K562 (cell line): ENCODE data around the gene IRF6. TPM values are rescaled to one million over a fixed set of nuclear protein-coding genes. Genes with fewer than 3 reads are reported as not detected.

Source experiments
- DIDO1 ChIP-seq: fragments of 450-650 bp; IDR thresholded peaks from 2 replicates; pipeline ENCODE4 v1.6.1; 2016; ENCODE audit warnings: low read depth, missing biosample characterization, missing genetic modification characterization
- EP300 ChIP-seq: IDR thresholded peaks from 2 replicates; pipeline ENCODE4 v1.6.1; 2012; ENCODE audit warnings: low read length, improper control_type of control experiment
- FOSL1 ChIP-seq: fragments of 200-800 bp; sonication (Bioruptor generic); conservative IDR thresholded peaks from 2 replicates; pipeline ENCODE4 v1.6.1; 2016; ENCODE audit warnings: missing genetic modification characterization, missing compliant biosample characterization
- FOXK2 ChIP-seq, 2 experiments: fragments of 450-650 bp; IDR thresholded peaks in 1 of 2; conservative IDR thresholded peaks in 1 of 2; 2 replicates each; pipeline ENCODE4 v1.6.1; 2016; ENCODE audit warnings: low read depth in 2 of 2, mild to moderate bottlenecking in 1 of 2
- GTF2F1 ChIP-seq: IDR thresholded peaks from 2 replicates; pipeline ENCODE4 v1.6.1; 2011; ENCODE audit warnings: low read depth, low read length, improper control_type of control experiment
- HDAC6 ChIP-seq: IDR thresholded peaks from 2 replicates; pipeline ENCODE4 v1.6.1; 2012; ENCODE audit warnings: low read depth, mild to moderate bottlenecking, control low read depth, inconsistent platforms, low read length, moderate library complexity
- ILK ChIP-seq: fragments of 450-650 bp; IDR thresholded peaks from 2 replicates; pipeline ENCODE4 v1.6.1; 2016; ENCODE audit warnings: missing genetic modification characterization, low read depth, mild to moderate bottlenecking, missing compliant biosample characterization, moderate library complexity, borderline replicate concordance
- L3MBTL2 ChIP-seq: fragments of 450-650 bp; IDR thresholded peaks from 2 replicates; pipeline ENCODE4 v1.6.1; 2016; ENCODE audit warnings: mild to moderate bottlenecking, moderate library complexity
- MTA2 ChIP-seq: fragments of 450-650 bp; IDR thresholded peaks from 2 replicates; pipeline ENCODE4 v1.6.1; 2016; ENCODE audit warnings: low read depth
- NCOA6 ChIP-seq: fragments of 450-650 bp; IDR thresholded peaks from 2 replicates; pipeline ENCODE4 v1.6.1; 2017; ENCODE audit warnings: mild to moderate bottlenecking
- NFRKB ChIP-seq: fragments of 450-650 bp; IDR thresholded peaks from 2 replicates; pipeline ENCODE4 v1.6.1; 2016; ENCODE audit warnings: low read depth
- PHF8 ChIP-seq: fragments of 200-600 bp; sonication (generic); IDR thresholded peaks from 2 replicates; pipeline ENCODE4 v1.6.1; 2012; ENCODE audit warnings: mixed run types, mild to moderate bottlenecking, inconsistent platforms, low read length, moderate library complexity, borderline replicate concordance
- POLR2G ChIP-seq: fragments of 200-400 bp; formaldehyde crosslinking; IDR thresholded peaks from 2 replicates; pipeline ENCODE4 v1.6.1; 2017; ENCODE audit warnings: low read depth, mild to moderate bottlenecking, antibody characterized with exemption, low read length, moderate library complexity
- PPARD ChIP-seq: fragments of 250-450 bp; sonication (Bioruptor Pico); IDR thresholded peaks from 2 replicates; pipeline ENCODE4 v1.8.0; 2022; ENCODE audit warnings: inconsistent platforms, mild to moderate bottlenecking, moderate library complexity
- RFX1 ChIP-seq: fragments of 450-650 bp; IDR thresholded peaks from 2 replicates; pipeline ENCODE4 v1.6.1; 2016; ENCODE audit warnings: mild to moderate bottlenecking, moderate library complexity
- SMARCC2 ChIP-seq: fragments of 450-650 bp; IDR thresholded peaks from 2 replicates; pipeline ENCODE4 v1.6.1; 2017; ENCODE audit warnings: antibody characterized with exemption, moderate library complexity, mild to moderate bottlenecking, low read depth
- SP1 ChIP-seq: sonication (generic); formaldehyde crosslinking; IDR thresholded peaks from 2 replicates; pipeline ENCODE4 v1.8.1; 2022; ENCODE audit warnings: mild to moderate bottlenecking, missing genetic modification reagents
- SREBF1 ChIP-seq: fragments of 150-350 bp; IDR thresholded peaks from 2 replicates; pipeline ENCODE4 v1.6.1; 2014; ENCODE audit warnings: antibody characterized with exemption, low read depth, low read length, borderline replicate concordance
- TCF3 ChIP-seq: sonication (generic); formaldehyde crosslinking; IDR thresholded peaks from 2 replicates; pipeline ENCODE4 v1.4.0; 2020; ENCODE audit warnings: mild to moderate bottlenecking, missing genetic modification reagents
- ZBTB17 ChIP-seq: fragments of 450-650 bp; formaldehyde crosslinking; IDR thresholded peaks from 2 replicates; pipeline ENCODE4 v1.4.0; 2020; ENCODE audit warnings: mild to moderate bottlenecking
- ZNF146 ChIP-seq: IDR thresholded peaks from one replicate; pipeline ENCODE4 v1.6.1; 2018; ENCODE audit warnings: missing compliant biosample characterization; ENCODE audit not compliant: unreplicated experiment
- polyA plus RNA-seq, 8 experiments: library from polyadenylated mRNA; depleted of rRNA in 4 of 8; stranded (reverse) in 5 of 8; unstranded in 3 of 8; fragments of >200 nt; fragmentation: Nextera tagmentation in 2 of 8; fragmentation: Illumina TruSeq in 1 of 8; extraction: Ambion mirVana in 2 of 8; extraction: Trizol in 1 of 8; gene quantifications; 2 replicates each; pipeline versions ENCODE4 v1.2.1 to v1.2.3, GENCODE V29; 2011 to 2014; ENCODE audit warnings: inconsistent platforms in 1 of 8, missing spikeins in 1 of 8
- total RNA-seq, 7 experiments: library from RNA; depleted of rRNA in 6 of 7; stranded (reverse); fragments of >200 nt in 6 of 7; fragmentation: Illumina TruSeq in 2 of 7; extraction: Trizol in 2 of 7; gene quantifications; 2 replicates each; pipeline versions ENCODE4 v1.2.1 to v1.2.3, GENCODE V29; 2011 to 2021; ENCODE audit warnings: low replicate concordance in 1 of 7
- TF ChIP-seq, protein P1 (sequence below): fragments of 200-800 bp; sonication (Bioruptor generic); IDR thresholded peaks from 2 replicates; pipeline ENCODE4 v1.6.1; 2017; ENCODE audit warnings: missing genetic modification characterization, missing compliant biosample characterization
- TF ChIP-seq, protein P2 (sequence below): fragments of 250-450 bp; sonication (Bioruptor Pico); IDR thresholded peaks from 2 replicates; pipeline ENCODE4 v1.8.0; 2021; ENCODE audit warnings: moderate library complexity, mild to moderate bottlenecking, inconsistent platforms
- TF ChIP-seq, protein P3 (sequence below): fragments of 250-450 bp; sonication (Bioruptor Pico); IDR thresholded peaks from 2 replicates; pipeline ENCODE4 v1.4.0; 2020; ENCODE audit warnings: mild to moderate bottlenecking, moderate library complexity

IRF6 gene
- total and polyA plus RNA-seq, 9 of the 15 experiments (the other 6 are each of a cell fraction or from before 2014, with no cell fraction given): 0.03 to 0.65 (median 0.17) TPM

- TF ChIP-seq FOXK2 (conservative IDR thresholded peaks at IDR 0.05 in 1 of 2, IDR thresholded peaks at IDR 0.05 in 1 of 2; ENCODE audit: low read depth in 2 of 2) (peak; percentile 92 to 95), MTA2 (0 out of 2 replicates have a peak, but pooled peaks have one; percentile 17), EP300 (peak; percentile 54; the same call in 1 of the 2 replicates), HDAC6 (no peak), NCOA6 (no peak), POLR2G (peak; percentile 93), RFX1 (peak; percentile 56; the same call in 1 of the 2 replicates), PPARD (CRISPR knock-in tag) (no peak), TCF3 (peak; percentile 11; the same call in 1 of the 2 replicates), ILK (tag) (peak; percentile 57; the same call in 1 of the 2 replicates), DIDO1 (tag) (peak; percentile 81), ZBTB17 (CRISPR knock-in tag) (peak; percentile 47; the same call in 1 of the 2 replicates), GTF2F1 (0 out of 2 replicates have a peak, but pooled peaks have one; percentile 49), FOSL1 (tag) (peak; percentile 71), SMARCC2 (no peak; the same call in 1 of the 2 replicates), L3MBTL2 (peak; percentile 98), PHF8 (peak; percentile 93; the same call in 1 of the 2 replicates), SP1 (CRISPR knock-in tag) (peak; percentile 98), SREBF1 (no peak), ZNF146 (CRISPR knock-in tag) (no peak), NFRKB (peak; percentile 95)
- TF ChIP-seq, protein P1, sequence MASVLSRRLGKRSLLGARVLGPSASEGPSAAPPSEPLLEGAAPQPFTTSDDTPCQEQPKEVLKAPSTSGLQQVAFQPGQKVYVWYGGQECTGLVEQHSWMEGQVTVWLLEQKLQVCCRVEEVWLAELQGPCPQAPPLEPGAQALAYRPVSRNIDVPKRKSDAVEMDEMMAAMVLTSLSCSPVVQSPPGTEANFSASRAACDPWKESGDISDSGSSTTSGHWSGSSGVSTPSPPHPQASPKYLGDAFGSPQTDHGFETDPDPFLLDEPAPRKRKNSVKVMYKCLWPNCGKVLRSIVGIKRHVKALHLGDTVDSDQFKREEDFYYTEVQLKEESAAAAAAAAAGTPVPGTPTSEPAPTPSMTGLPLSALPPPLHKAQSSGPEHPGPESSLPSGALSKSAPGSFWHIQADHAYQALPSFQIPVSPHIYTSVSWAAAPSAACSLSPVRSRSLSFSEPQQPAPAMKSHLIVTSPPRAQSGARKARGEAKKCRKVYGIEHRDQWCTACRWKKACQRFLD: peak; percentile 94
- TF ChIP-seq, protein P2, sequence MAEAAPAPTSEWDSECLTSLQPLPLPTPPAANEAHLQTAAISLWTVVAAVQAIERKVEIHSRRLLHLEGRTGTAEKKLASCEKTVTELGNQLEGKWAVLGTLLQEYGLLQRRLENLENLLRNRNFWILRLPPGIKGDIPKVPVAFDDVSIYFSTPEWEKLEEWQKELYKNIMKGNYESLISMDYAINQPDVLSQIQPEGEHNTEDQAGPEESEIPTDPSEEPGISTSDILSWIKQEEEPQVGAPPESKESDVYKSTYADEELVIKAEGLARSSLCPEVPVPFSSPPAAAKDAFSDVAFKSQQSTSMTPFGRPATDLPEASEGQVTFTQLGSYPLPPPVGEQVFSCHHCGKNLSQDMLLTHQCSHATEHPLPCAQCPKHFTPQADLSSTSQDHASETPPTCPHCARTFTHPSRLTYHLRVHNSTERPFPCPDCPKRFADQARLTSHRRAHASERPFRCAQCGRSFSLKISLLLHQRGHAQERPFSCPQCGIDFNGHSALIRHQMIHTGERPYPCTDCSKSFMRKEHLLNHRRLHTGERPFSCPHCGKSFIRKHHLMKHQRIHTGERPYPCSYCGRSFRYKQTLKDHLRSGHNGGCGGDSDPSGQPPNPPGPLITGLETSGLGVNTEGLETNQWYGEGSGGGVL (CRISPR knock-in tag): no peak
- TF ChIP-seq, protein P3, sequence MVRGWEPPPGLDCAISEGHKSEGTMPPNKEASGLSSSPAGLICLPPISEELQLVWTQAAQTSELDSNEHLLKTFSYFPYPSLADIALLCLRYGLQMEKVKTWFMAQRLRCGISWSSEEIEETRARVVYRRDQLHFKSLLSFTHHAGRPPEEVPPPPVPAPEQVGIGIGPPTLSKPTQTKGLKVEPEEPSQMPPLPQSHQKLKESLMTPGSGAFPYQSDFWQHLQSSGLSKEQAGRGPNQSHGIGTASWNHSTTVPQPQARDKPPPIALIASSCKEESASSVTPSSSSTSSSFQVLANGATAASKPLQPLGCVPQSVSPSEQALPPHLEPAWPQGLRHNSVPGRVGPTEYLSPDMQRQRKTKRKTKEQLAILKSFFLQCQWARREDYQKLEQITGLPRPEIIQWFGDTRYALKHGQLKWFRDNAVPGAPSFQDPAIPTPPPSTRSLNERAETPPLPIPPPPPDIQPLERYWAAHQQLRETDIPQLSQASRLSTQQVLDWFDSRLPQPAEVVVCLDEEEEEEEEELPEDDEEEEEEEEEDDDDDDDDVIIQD: 0 out of 2 replicates have a peak, but pooled peaks have one; percentile 33
Observed at GRCh38 chr1:209784265-209785169, 21.4 kb downstream of the IRF6 start, which contains the start of gene C1orf74 (continued).
